Adrenal gland (tissue), 12 donors: ENCODE data around the gene GUK1. TPM values are rescaled to one million over a fixed set of nuclear protein-coding genes. Genes with fewer than 3 reads are reported as not detected.

Experiments
- DNase-seq, 7 donors: peaks; one replicate each; pipeline ENCODE4 v3.0.0-alpha.2; 2019 to 2020
- H3K27ac ChIP-seq, 5 donors: fragments of 200-600 bp; sonication (generic) in 4 of 5; 1 replicate in 3 of 5; 2 replicates in 2 of 5; pipeline versions ENCODE4 v1.5.1 to v1.8.0; 2016 to 2020; ENCODE audit warnings: mild to moderate bottlenecking in 1 of 5
- H3K27me3 ChIP-seq: fragments of 200-600 bp; 2 replicates; pipeline ENCODE4 v1.8.0; 2021
- H3K36me3 ChIP-seq, 2 donors: fragments of 200-600 bp; replicated peaks in 1 of 2; 1 replicate in 1 of 2; 2 replicates in 1 of 2; pipeline versions ENCODE4 v1.5.1 to v1.8.0; 2018 to 2022
- H3K4me1 ChIP-seq, 2 donors: fragments of 200-600 bp; replicated peaks in 1 of 2; 1 replicate in 1 of 2; 2 replicates in 1 of 2; pipeline versions ENCODE4 v1.5.1 to v1.8.0; 2018 to 2021
- H3K4me3 ChIP-seq, 4 donors: fragments of 200-600 bp; sonication (generic) in 3 of 4; one replicate each; pipeline ENCODE4 v1.5.1; 2016 to 2018
- H3K9me3 ChIP-seq, 3 donors: fragments of 200-600 bp; sonication (generic) in 1 of 3; replicated peaks in 1 of 3; 1 replicate in 2 of 3; 2 replicates in 1 of 3; pipeline versions ENCODE4 v1.5.1 to v1.8.0; 2016 to 2021
- CTCF ChIP-seq, 6 experiments: fragments of 450-650 bp in 4 of 6; fragments of 200-600 bp in 2 of 6; sonication (generic) in 1 of 6; IDR thresholded peaks; 1 replicate in 5 of 6; 2 replicates in 1 of 6; pipeline versions ENCODE4 v1.5.1 to v1.8.0; 2016 to 2021; ENCODE audit warnings: antibody characterized with exemption in 6 of 6, mild to moderate bottlenecking in 2 of 6, moderate library complexity in 1 of 6
- POLR2A ChIP-seq, 2 donors: fragments of 450-650 bp; IDR thresholded peaks; one replicate each; pipeline ENCODE4 v1.6.1; 2017; ENCODE audit warnings: antibody characterized with exemption in 2 of 2, mild to moderate bottlenecking in 2 of 2, moderate library complexity in 1 of 2
- WGBS, 4 donors: extraction: QIAGEN DNeasy Blood & Tissue Kit in 2 of 4; methylation state at CpG; one replicate each; pipeline versions ENCODE4 v1.1.5 to v1.1.7; 2013 to 2017; 5-methylcytosine and 5-hydroxymethylcytosine counted together
- intact Hi-C, 2 donors: fragments of 100-400 bp; cut with DNase I; formaldehyde crosslinking; loops; one replicate each; pipeline versions ENCODE4 v1.14.1 to v1.15.0; 2022 to 2023
- polyA plus RNA-seq, 3 donors: library from polyadenylated mRNA; stranded (reverse); fragments of 200-250 nt in 2 of 3; fragments of 350-450 nt in 1 of 3; fragmentation: Illumina TruSeq in 1 of 3; extraction: RNeasy Lipid Tissue Mini Kit (QIAGEN cat#74804) in 1 of 3; gene quantifications; one replicate each; pipeline ENCODE4 v1.2.3, GENCODE V29; 2013 to 2014
- total RNA-seq, 9 donors: library from RNA; depleted of rRNA in 4 of 9; stranded (reverse); fragments of >200 nt in 4 of 9; fragments of 120-200 nt in 1 of 9; fragmentation: NEBNext Ultra II Directional in 1 of 9; extraction: Animal tissue kit (Norgen Biotek cat#: 25700) in 1 of 9; gene quantifications; one replicate each; pipeline versions ENCODE4 v1.1.0 to v1.2.4, GENCODE V29; 2013 to 2023
- donor health status: healthy with polysubstance abuse.
- donor health status: Bipolar disorder and iron deficiency.
- donor health status: DM: yes; HTN: yes; CAD: no.
- donor health status: DM: no; HTN: no; CAD: no.
- donor health status: DM: no; HTN: no; CAD: no.
- donor health status: DM: yes; HTN: yes; CAD: no.

Gene GUK1
- total and polyA plus RNA-seq, 12 donors: 42.3 to 427 (median 236) TPM

GRCh38 chr1:228165372-228166169, 25.5 kb downstream of the GUK1 start, which contains the start of gene IBA57:
TSS of gene IBA57 (plus strand) at chr1:228165804. CDS start at chr1:228165817, 13 bp downstream.
- H3K27ac ChIP-seq: peak within 1 kb of the TSS; percentile 98 to 100 (median 99)
- DNase-seq: peak; percentile 99 to 100 (median 100)
- intact Hi-C loops: no loop called here
- peak within 1 kb of the TSS; percentile 42 to 85 (median 74) for H3K4me3 ChIP-seq
- H3K4me1 ChIP-seq: peaks cover 0 to 8% of the 10 kb centered on the region in 2 donors
- H3K27me3 ChIP-seq: no peaks in the 10 kb centered on the region
- no peaks in the 10 kb centered on the region for H3K9me3 ChIP-seq
- H3K36me3 ChIP-seq: no peaks in the 10 kb centered on the region
- 0 to 2% (median 0%) methylated on average over 3 to 93 of the region's 93 CpGs for WGBS, 4 donors
- TF ChIP-seq POLR2A (IDR thresholded peaks at IDR 0.05) (peak; percentile 98), CTCF (IDR thresholded peaks at IDR 0.05) (peak; percentile 48 to 99 (median 78))

- intact Hi-C loops: no loop called here
- DNase-seq: peak; percentile 83 to 95 (median 88)
- H3K27me3 ChIP-seq: no peaks in the 10 kb centered on the region
- H3K4me1 ChIP-seq: peaks cover 0 to 8% of the 10 kb centered on the region in 2 donors
- H3K36me3 ChIP-seq: no peaks in the 10 kb centered on the region
- 8 to 29% (median 15%) methylated on average over 9 to 26 of the region's 26 CpGs for WGBS, 4 donors
- TF ChIP-seq POLR2A (IDR thresholded peaks at IDR 0.05) (peak in 1 of 2 donors; percentile 0), CTCF (IDR thresholded peaks at IDR 0.05) (peak in 5 of 6 experiments; percentile 27 to 58 (median 34))
- H3K4me3 ChIP-seq: peak overlapping the region in 2 of 4 donors; percentile 65 to 85
- H3K27ac ChIP-seq: peak overlapping the region; percentile 98 to 100 (median 99)
- H3K9me3 ChIP-seq: no peaks in the 10 kb centered on the region
Measured at GRCh38 chr1:228166170-228166936, 26.3 kb downstream of the GUK1 start.

- DNase-seq: peak in 1 of 7 donors; percentile 11
- Histone ChIP-seq H3K36me3 (no peaks in the 10 kb centered on the region), H3K27ac (no peak overlapping the region), H3K27me3 (no peaks in the 10 kb centered on the region), H3K4me1 (peaks cover 0 to 8% of the 10 kb centered on the region in 2 donors), H3K9me3 (no peaks in the 10 kb centered on the region), H3K4me3 (no peak overlapping the region)
- no peak for TF ChIP-seq POLR2A (IDR thresholded peaks at IDR 0.05)
- TF ChIP-seq CTCF (IDR thresholded peaks at IDR 0.05): no peak
- intact Hi-C loops: no loop called here
- WGBS, 4 donors: 76 to 85% (median 83%) methylated on average over 11 to 12 of the region's 12 CpGs
Measured at GRCh38 chr1:228168563-228169270, 28.6 kb downstream of the GUK1 start.
